Fibroblast of skin of abdomen (primary cell): ENCODE data around the gene MEOX2. TPM values are rescaled to one million over a fixed set of nuclear protein-coding genes. Genes with fewer than 3 reads are reported as not detected.

Source experiments
- DNase-seq: peaks from one replicate; pipeline ENCODE4 v3.0.0-alpha.2; 2013
- polyA plus RNA-seq, 2 experiments: library from polyadenylated mRNA; unstranded; fragments of 120-200 nt; gene quantifications; one replicate each; pipeline ENCODE4 v1.2.1, GENCODE V29; 2013; ENCODE audit not compliant: insufficient read length in 2 of 2

MEOX2 gene
- polyA plus RNA-seq (2013, experiment 1 of 2; ENCODE audit: insufficient read length), result 0.78 TPM
- polyA plus RNA-seq (2013, experiment 2 of 2; ENCODE audit: insufficient read length), result 0.98 TPM

GRCh38 chr7:15686295-15686956 lies at the start of gene MEOX2:
MEOX2 (minus strand) TSS chr7:15686683; CDS start chr7:15686402, 281 bp downstream.
- peak; percentile 59 for DNase-seq

- no peak for DNase-seq
These were observed 43.3 kb upstream of the MEOX2 start for GRCh38 chr7:15729746-15730145.

GRCh38 chr7:15725051-15725450 lies 38.6 kb upstream of the MEOX2 start:
- DNase-seq, result no peak

- DNase-seq, result peak; percentile 20
These were observed 37.4 kb upstream of the MEOX2 start for GRCh38 chr7:15723841-15724240.

GRCh38 chr7:15720849-15721471 lies 34.5 kb upstream of the MEOX2 start:
- peak; percentile 39 for DNase-seq

GRCh38 chr7:15719311-15719710 lies 32.8 kb upstream of the MEOX2 start:
- DNase-seq, result peak; percentile 51

- DNase-seq, result no peak
These were observed 29.0 kb upstream of the MEOX2 start for GRCh38 chr7:15715435-15715834.

- no peak for DNase-seq
These were observed 23.5 kb upstream of the MEOX2 start for GRCh38 chr7:15709978-15710377.

- no peak for DNase-seq
These were observed 21.1 kb upstream of the MEOX2 start for GRCh38 chr7:15707570-15707969.

GRCh38 chr7:15703732-15704131 lies 17.2 kb upstream of the MEOX2 start:
- no peak for DNase-seq

GRCh38 chr7:15692501-15693020 lies 6.1 kb upstream of the MEOX2 start:
- no peak for DNase-seq

- no peak for DNase-seq
These were observed 2.4 kb upstream of the MEOX2 start for GRCh38 chr7:15688911-15689310.

GRCh38 chr7:15688279-15688626 lies 1.8 kb upstream of the MEOX2 start:
- DNase-seq, result no peak

- DNase-seq, result no peak
These were observed 1.2 kb upstream of the MEOX2 start for GRCh38 chr7:15687546-15688278.

- DNase-seq, result no peak
These were observed 568 bp upstream of the MEOX2 start for GRCh38 chr7:15686957-15687545.

- DNase-seq, result peak; percentile 56
These were observed 857 bp downstream of the MEOX2 start for GRCh38 chr7:15685358-15686294.

GRCh38 chr7:15684871-15685270 lies 1.6 kb downstream of the MEOX2 start:
- DNase-seq, result no peak

- no peak for DNase-seq
These were observed 2.2 kb downstream of the MEOX2 start for GRCh38 chr7:15684111-15684800.

GRCh38 chr7:15682751-15683245 lies 3.7 kb downstream of the MEOX2 start:
- DNase-seq, result no peak

GRCh38 chr7:15682111-15682510 lies 4.4 kb downstream of the MEOX2 start:
- no peak for DNase-seq

- DNase-seq, result no peak
These were observed 4.9 kb downstream of the MEOX2 start for GRCh38 chr7:15681631-15682030.
